Measurements from ENCODE around the gene MVB12B. TPM values are rescaled to one million over a fixed set of nuclear protein-coding genes. Genes with fewer than 3 reads are reported as not detected.

The MVB12B gene
- total RNA-seq, 1 experiment from 2014 or later = 7.2 TPM

DNA sequence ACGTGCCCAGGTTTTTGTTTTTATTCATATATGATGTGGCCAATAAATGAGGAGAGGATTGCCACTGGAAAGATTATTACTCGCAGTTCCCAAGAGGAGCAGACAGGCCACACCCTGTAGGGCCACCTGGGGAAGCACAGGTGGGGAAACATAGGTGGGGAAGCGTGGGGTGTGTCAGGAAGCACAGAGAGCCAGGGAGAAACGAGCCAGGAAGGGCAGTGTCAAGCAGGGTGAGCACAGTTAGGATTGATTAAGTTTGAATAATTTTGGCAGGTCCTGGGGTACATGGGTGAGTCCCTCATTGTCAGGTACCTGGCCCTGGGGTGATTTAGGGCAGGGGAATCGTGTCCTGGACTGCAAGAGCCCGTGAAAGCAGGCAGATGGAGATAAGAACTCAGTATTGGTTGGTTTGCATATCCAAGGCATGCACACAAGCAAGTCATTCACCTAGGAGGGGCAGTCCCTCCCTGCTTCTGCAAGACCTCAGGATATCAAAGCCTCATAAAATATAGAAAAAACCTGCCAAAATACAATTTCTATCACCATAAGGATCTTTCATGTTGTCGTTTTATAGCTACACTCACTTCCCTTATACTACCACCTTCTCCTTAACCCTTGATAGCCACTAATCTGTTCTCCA is 22.4 kb downstream of the MVB12B start:
- DNase-seq = no peak
- H3K36me3 ChIP-seq (replicated peaks; ENCODE audit: control insufficient read depth, insufficient read depth, low read length) = no peaks in the 10 kb centered on the region

DNA sequence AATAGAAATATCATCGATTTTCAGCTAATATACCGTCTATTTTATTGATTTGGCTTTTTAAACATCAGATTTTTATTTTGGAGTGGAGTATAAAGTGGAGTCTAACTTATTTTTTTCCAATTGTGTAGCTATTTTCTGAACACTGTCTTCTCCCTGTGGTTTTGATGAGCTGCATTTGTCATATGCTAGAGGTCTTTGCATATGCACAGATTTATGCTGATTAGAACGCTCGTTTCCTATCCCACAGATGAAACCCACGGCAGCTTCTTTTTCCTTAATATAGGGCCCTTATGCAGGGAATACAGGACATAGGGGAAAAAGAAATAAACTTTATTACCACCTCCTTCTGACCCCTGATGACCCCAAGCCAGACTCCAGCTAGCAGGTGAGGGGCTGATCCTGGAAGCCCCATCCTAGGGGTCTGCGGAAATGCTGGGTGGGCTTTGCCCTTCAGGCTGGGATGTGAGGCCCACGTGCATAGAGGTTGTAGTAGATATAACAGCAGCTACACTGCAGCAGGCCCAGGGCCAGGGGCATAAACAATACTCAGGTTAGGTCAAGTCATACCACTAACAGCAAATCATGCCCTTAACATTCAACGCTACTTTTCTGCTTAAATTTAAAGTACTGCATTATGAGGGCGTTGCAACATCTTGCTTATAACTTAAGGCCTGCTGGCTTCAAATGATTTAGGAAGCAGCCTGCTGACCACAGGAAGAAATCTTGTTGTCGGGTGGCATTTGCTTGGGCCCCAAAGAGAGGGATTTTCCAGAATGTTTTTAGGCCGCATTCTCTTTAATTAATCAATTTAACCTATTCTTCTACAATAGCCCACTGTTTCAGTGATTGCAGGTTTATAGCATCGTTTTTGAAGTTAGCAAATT is 28.5 kb downstream of the MVB12B start:
- no peak for DNase-seq
- Histone ChIP-seq H3K36me3 (replicated peaks; ENCODE audit: control insufficient read depth, insufficient read depth, low read length) (no peaks in the 10 kb centered on the region), H3K4me3 (ENCODE audit: insufficient read depth, low read depth, low read length) (no peak overlapping the region), H3K27me3 (ENCODE audit: control insufficient read depth, insufficient read depth, low read length) (no peaks in the 10 kb centered on the region)

More for the DNA sequence above, 22.4 kb downstream of the MVB12B start:
- Histone ChIP-seq H3K27me3 (ENCODE audit: control insufficient read depth, insufficient read depth, low read length) (no peaks in the 10 kb centered on the region), H3K4me3 (ENCODE audit: insufficient read depth, low read depth, low read length) (no peak overlapping the region)

DNA sequence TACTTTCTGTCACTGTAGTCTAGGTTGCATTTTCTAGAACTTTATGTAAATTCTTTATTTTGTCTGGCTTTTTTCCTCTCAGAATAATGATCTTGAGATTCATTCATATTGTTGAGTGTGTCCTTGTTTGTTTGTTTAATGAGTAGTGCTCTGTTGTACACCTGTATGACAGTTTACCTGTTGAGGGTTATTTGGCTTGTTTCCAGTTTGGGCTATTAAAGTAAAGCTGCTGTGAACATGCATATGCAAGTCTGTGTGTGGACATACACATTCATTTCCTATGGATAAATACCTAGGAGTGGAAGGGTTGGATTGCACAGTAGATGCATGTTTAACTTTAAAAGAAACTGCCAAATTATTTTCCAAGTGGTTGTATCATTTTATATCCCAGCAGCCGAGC is 30.4 kb downstream of the MVB12B start:
- no peak for DNase-seq
- H3K4me3 ChIP-seq (ENCODE audit: insufficient read depth, low read depth, low read length) = no peak overlapping the region

DNA sequence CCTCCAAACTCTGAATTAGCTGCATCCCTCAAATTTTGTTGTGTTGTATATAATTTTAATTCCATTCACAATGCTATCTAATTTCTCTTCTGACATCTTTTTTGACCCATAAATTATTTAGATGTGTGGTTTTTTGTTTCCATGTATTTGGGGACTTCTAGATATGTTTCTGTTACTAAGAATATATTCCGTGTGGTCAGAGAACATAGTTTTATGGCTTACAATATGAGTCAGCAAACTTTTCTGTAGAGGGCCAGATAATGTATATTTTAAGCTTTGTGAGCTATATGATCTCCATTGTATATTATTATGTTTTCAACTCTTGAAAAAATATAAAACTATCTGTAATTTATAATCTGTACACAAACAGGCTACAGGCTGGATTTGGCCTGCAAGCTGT is 33.4 kb downstream of the MVB12B start:
- H3K27me3 ChIP-seq (ENCODE audit: control insufficient read depth, insufficient read depth, low read length) = no peaks in the 10 kb centered on the region
- H3K36me3 ChIP-seq (replicated peaks; ENCODE audit: control insufficient read depth, insufficient read depth, low read length) = no peaks in the 10 kb centered on the region
- no peak overlapping the region for H3K4me3 ChIP-seq (ENCODE audit: insufficient read depth, low read depth, low read length)
- no peak for DNase-seq

More for the DNA sequence above, 30.4 kb downstream of the MVB12B start:
- no peaks in the 10 kb centered on the region for H3K27me3 ChIP-seq (ENCODE audit: control insufficient read depth, insufficient read depth, low read length)
- no peaks in the 10 kb centered on the region for H3K36me3 ChIP-seq (replicated peaks; ENCODE audit: control insufficient read depth, insufficient read depth, low read length)

DNA sequence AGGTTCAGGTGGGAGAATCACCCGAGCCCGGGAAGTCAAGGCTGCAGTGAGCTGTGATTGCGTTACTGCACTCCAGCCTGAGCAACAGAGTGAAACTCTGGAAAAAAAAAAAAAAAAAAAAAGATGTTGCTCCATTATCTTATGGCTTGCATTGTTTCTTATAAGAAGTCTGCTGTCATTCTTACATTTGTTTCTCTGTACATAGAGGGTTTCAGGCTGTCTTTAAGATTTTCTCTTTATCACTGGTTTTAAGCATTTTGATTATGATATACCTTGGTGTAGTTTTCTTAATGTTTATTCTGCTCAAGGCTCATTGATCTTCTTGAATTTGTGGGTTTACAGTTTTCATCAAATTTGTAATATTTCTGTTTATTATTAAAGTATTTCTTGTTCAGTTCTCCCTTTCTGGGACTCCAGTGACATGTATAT is 35.2 kb downstream of the MVB12B start:
- H3K27me3 ChIP-seq (ENCODE audit: control insufficient read depth, insufficient read depth, low read length) = no peaks in the 10 kb centered on the region
- no peaks in the 10 kb centered on the region for H3K36me3 ChIP-seq (replicated peaks; ENCODE audit: control insufficient read depth, insufficient read depth, low read length)
- DNase-seq = no peak
- no peak overlapping the region for H3K4me3 ChIP-seq (ENCODE audit: insufficient read depth, low read depth, low read length)

DNA sequence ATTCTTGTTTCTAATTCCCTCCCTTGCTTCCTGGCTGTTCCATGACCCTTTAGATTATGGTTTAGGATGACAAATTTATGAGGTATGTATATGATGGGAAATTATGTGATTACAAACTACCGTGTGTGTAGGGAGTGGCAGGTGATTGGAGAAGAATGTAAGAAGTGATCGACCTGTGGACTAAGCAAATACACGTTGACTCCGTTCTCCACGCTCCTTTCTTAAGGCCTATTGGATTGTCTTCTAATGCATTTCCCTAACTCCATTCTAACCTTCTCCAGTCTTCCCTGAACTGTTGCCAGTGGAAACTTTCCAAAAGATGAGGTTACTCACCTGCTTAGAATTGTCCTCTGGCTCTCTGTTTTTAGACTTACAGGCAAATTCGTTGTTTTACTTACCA is 36.6 kb downstream of the MVB12B start:
- Histone ChIP-seq H3K36me3 (replicated peaks; ENCODE audit: control insufficient read depth, insufficient read depth, low read length) (no peaks in the 10 kb centered on the region), H3K4me3 (ENCODE audit: insufficient read depth, low read depth, low read length) (no peak overlapping the region), H3K27me3 (ENCODE audit: control insufficient read depth, insufficient read depth, low read length) (no peaks in the 10 kb centered on the region)
- no peak for DNase-seq

DNA sequence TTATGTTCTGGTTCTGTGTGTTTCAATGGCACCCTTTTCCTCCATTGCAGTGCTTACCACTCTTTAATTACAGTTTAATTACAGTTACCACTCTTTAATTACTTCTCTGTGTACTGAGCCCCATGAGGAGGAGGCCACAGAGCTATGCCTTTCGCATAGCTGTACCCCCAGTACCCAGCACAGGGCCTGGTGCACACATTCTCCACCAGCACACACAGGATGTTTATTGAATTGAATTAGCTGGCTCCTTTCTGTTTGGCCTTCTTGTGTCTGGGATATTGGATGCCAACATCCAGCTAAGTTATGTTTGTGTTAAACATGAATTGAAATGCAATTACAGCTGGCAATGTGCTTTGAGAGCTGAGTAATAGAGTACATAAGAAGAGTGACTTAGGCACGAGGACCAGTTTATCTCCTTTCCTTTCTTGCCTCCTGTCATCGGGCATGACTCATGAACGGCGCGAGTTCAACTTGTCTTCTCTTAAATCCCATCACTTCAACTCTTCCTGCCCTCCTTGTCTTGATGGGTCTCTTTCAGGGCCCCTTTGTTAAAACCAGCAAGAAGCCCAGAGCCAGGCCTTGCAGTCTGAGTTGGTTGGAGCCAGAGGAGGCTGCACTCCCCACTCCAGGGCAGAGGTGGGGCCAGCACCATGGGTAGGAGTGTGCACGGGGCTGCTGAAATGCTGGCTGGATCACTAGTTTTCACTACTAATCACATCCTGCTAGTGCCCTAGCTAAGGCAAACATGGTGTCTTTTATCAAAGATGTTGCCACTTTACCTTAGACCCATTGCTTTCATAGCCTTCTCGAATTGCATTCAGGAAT is 37.4 kb downstream of the MVB12B start:
- no peak overlapping the region for H3K4me3 ChIP-seq (ENCODE audit: insufficient read depth, low read depth, low read length)
- DNase-seq = no peak
- no peaks in the 10 kb centered on the region for H3K36me3 ChIP-seq (replicated peaks; ENCODE audit: control insufficient read depth, insufficient read depth, low read length)
- no peaks in the 10 kb centered on the region for H3K27me3 ChIP-seq (ENCODE audit: control insufficient read depth, insufficient read depth, low read length)

DNA sequence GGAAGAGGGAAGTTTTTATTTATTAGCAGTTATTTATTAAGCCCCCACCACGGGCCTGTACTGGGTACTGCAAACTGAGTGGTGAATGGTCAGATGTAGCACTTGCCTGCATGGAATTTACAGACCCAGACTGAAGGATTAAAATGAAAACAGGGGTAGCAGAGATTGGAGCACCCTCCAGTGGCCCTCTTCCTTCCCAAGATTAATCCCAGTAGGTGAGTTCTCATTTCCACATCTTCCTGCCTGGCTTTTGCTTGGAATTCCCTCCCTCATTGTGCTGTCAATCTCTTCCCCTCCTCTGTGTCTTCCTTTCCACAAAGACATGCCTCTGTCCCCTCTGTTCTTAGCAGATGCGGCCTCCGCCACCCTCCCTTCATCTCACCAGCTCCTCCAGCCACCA is 39.2 kb downstream of the MVB12B start:
- H3K4me3 ChIP-seq (ENCODE audit: insufficient read depth, low read depth, low read length) = no peak overlapping the region
- peak; percentile 60 for DNase-seq
- no peaks in the 10 kb centered on the region for H3K27me3 ChIP-seq (ENCODE audit: control insufficient read depth, insufficient read depth, low read length)
- H3K36me3 ChIP-seq (replicated peaks; ENCODE audit: control insufficient read depth, insufficient read depth, low read length) = no peaks in the 10 kb centered on the region

DNA sequence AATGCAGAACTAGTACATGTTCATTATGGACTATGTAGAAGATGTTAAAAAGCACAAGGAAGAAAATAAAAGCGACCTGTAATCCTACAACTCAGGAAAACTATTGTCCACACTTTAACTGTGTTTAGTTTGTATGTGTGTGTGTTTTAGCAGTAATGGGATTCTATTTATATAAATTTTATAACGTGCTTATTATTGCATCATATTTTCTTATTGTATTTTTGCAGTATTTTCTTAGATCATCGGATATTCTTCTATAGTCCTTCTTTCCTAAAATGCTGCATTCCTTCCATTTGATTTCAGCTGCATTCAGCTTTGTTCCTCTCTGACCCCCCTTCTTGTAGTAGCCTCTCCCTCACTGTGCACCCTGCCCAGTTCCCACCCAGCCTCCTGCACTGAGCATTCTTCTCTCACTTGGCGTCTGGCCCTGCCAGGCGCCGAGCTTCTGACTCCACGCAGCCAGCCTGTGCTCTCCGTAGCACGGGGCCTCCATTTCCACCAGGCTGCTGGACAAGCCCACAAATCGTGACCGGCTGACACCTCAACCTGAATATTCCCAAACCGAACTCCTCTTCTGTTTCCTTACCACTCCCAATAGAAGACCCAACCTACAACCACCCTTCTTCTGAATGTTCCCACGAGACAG is 39.9 kb downstream of the MVB12B start:
- DNase-seq = no peak

DNA sequence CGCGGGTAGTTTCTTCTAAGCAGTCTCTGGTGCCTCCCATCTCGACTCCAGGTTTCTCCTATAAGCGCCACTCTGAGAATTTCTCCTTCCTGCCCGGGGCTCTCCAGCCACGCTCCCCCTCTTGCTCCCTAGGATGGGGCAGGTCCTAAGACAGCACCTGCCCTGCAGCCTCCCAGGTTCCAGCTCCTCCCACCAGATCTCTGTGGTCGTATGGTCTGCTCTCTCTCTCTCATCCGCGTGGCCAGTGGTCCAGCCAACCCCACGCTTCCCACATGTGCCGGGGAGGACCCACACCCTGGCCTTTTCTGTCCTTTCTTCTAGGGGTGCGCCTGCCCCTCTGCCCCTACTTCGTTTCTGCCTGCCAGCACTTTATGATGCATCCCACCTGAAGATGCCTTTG is 40.5 kb downstream of the MVB12B start:
- DNase-seq = no peak
- no peaks in the 10 kb centered on the region for H3K36me3 ChIP-seq (replicated peaks; ENCODE audit: control insufficient read depth, insufficient read depth, low read length)
- H3K27me3 ChIP-seq (ENCODE audit: control insufficient read depth, insufficient read depth, low read length) = no peaks in the 10 kb centered on the region
- H3K4me3 ChIP-seq (ENCODE audit: insufficient read depth, low read depth, low read length) = no peak overlapping the region

More for the DNA sequence above, 39.9 kb downstream of the MVB12B start:
- H3K4me3 ChIP-seq (ENCODE audit: insufficient read depth, low read depth, low read length) = no peak overlapping the region
- H3K27me3 ChIP-seq (ENCODE audit: control insufficient read depth, insufficient read depth, low read length) = no peaks in the 10 kb centered on the region
- no peaks in the 10 kb centered on the region for H3K36me3 ChIP-seq (replicated peaks; ENCODE audit: control insufficient read depth, insufficient read depth, low read length)

DNA sequence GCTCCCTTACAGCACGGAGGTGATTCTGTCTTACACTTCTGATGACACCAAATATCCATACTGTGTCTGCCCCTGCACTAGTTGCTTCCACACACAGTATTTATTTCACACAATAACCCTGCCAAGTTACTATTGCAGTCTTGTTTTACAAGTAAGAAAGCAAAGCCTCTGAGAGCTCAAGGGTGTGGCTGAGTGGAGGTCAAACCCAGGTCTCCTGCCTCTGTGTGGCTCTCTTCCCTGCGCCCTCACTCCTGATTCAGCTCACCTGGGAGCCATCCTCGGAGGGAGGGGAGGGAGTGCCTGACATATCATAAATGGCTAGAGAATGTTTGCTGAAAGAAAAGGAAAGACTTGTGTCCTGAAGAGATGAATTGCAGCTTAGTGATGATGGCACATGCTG is 41.0 kb downstream of the MVB12B start:
- no peaks in the 10 kb centered on the region for H3K36me3 ChIP-seq (replicated peaks; ENCODE audit: control insufficient read depth, insufficient read depth, low read length)
- no peak for DNase-seq
- no peaks in the 10 kb centered on the region for H3K27me3 ChIP-seq (ENCODE audit: control insufficient read depth, insufficient read depth, low read length)
- H3K4me3 ChIP-seq (ENCODE audit: insufficient read depth, low read depth, low read length) = no peak overlapping the region

DNA sequence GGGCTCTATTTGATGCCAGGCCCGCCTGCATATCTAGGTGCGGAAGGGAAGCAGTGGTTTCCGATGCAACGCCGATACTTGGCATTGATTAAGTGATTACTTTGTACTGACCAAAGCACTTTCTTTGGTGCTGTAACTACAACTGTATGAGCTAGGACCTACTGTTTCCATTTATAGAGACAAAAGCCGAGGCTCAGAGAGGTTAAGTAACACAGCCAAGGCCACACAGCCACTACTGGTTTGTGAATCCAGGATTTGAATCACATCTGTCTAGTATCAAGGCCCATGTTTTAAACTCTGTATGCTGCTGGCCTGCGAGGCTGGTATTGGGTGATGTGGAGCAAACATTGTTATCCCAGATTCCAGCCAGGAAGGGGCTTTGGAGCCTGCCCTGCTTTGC is 41.4 kb downstream of the MVB12B start:
- Histone ChIP-seq H3K4me3 (ENCODE audit: insufficient read depth, low read depth, low read length) (no peak overlapping the region), H3K36me3 (replicated peaks; ENCODE audit: control insufficient read depth, insufficient read depth, low read length) (no peaks in the 10 kb centered on the region), H3K27me3 (ENCODE audit: control insufficient read depth, insufficient read depth, low read length) (no peaks in the 10 kb centered on the region)
- DNase-seq = no peak

DNA sequence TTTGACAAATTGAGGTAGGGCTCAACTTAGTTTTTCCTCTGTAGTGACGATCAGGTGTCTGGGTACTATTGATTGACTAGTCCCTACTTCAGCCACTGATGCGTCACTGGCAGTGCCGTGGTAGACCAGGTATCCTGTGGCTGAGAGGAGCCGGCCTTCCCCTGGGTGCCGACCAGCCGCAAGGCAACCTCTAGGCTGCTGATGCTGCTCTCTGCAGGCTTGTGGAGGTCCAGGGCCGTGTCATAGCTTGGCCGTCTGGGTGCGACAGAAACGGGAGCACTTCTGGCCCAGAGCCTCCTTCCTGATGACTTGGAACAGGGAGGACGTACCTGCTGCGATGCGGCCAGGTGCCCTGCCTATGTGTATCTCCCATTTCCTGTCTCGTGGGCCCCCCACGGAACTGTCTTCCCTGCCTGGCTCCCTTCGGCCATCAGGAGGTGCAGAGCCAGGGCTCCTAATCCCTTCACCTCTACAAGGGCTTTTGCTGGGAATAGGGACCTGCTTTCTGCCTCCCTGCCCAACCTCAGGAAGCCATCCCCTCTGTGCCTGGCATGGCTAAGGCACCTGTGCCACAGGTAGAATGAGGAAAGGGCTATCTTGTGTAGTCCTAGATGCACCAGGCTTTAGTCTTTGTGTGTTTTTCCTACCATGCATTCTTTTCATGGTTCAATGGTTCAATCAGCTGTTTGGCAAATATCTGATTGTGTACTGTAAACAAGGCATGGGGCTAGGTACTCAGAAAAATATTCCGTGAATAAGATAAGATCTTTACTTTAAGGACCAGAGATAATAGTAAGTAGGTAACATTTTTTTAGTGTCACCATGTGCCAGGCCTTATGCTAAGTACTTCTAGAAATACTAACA is 44.6 kb downstream of the MVB12B start:
- Histone ChIP-seq H3K27me3 (ENCODE audit: control insufficient read depth, insufficient read depth, low read length) (no peaks in the 10 kb centered on the region), H3K36me3 (replicated peaks; ENCODE audit: control insufficient read depth, insufficient read depth, low read length) (no peaks in the 10 kb centered on the region), H3K4me3 (ENCODE audit: insufficient read depth, low read depth, low read length) (no peak overlapping the region)
- no peak for DNase-seq
